ENCODE measurements around the gene DACH1.

DNA sequence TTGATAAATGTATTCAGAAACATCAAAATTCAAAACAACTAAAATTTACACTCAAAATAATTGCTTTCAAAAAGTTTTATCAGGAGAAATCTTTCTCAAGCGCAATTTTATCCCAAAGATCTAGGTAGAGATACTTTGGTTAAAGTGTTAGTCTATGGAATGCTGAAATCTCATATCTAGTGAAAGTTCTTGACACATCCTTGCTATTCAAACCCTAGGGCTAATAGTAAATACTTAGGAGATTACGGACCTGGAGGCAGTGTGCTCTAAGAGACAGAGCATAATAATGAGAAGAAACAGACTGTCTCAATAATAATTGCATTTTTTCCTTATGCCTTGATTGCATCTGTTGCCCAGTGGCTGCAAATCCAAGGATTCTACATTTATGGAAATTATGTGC lies 330.8 kb downstream of the DACH1 start:
- TF ChIP-seq CTCF (IDR thresholded peaks at IDR 0.05; ENCODE audit: low read depth, low read length) (no peak), POLR2A (IDR thresholded peaks at IDR 0.05; ENCODE audit: extremely low read depth, insufficient read length) (no peak)

Data from NB4 (cell line).